ENCODE measurements around the gene GALNT1.

The GALNT1 gene

DNA sequence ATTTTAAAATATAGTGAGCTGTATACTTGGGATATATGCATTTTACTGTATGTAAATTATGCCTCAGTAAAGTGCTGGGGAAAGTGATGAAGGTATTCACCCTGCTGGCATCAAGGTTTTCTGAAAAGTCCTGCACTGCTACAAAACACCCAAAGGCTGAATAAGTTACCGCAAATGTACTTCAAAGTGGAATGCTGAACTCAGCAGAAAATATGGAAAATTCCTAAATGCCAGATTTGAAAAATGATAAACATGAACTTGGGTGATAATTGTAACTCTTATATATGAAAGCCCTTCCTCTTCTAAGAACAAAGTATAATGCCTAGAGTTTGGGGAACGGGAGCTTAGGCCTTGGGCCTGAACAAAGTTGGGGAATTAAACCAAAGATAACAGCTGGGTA, 133.0 kb downstream of the GALNT1 start:
- Histone ChIP-seq H3K4me3 (ENCODE audit: low read depth in 1 of 2, low read length in 1 of 2) (no peak overlapping the region), H3K9me3 (no peaks in the 10 kb centered on the region), H3K4me1 (ENCODE audit: control insufficient read depth in 1 of 2, insufficient read depth in 1 of 2, low read depth in 1 of 2, low read length in 1 of 2) (no peaks in the 10 kb centered on the region), H3K36me3 (peaks cover 5% of the 10 kb centered on the region), H3K27ac (no peak overlapping the region), H3K27me3 (no peaks in the 10 kb centered on the region)
- TF ChIP-seq, protein P1, sequence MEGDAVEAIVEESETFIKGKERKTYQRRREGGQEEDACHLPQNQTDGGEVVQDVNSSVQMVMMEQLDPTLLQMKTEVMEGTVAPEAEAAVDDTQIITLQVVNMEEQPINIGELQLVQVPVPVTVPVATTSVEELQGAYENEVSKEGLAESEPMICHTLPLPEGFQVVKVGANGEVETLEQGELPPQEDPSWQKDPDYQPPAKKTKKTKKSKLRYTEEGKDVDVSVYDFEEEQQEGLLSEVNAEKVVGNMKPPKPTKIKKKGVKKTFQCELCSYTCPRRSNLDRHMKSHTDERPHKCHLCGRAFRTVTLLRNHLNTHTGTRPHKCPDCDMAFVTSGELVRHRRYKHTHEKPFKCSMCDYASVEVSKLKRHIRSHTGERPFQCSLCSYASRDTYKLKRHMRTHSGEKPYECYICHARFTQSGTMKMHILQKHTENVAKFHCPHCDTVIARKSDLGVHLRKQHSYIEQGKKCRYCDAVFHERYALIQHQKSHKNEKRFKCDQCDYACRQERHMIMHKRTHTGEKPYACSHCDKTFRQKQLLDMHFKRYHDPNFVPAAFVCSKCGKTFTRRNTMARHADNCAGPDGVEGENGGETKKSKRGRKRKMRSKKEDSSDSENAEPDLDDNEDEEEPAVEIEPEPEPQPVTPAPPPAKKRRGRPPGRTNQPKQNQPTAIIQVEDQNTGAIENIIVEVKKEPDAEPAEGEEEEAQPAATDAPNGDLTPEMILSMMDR (IDR thresholded peaks at IDR 0.05) = no peak

DNA sequence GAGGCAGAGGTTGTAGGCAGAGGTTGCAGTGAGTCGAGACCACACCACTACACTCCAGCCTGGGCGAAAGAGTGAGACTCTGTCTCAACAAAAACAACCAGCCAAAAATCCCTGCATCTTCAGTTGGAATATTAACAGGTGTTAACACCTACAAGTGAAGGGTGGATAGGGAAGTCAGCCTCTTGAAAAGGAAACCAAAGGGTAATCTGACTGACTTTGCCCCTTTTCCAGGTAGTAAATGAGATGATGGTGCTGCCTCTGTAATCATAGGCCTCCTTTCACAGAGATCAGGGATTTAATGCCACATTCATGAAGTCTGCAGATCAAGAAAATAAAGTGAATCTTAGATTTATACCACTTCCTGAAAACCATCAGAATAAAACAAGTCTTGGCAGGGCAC, 133.6 kb downstream of the GALNT1 start:
- TF ChIP-seq, protein P1 (IDR thresholded peaks at IDR 0.05) = no peak
- H3K27me3 ChIP-seq = no peaks in the 10 kb centered on the region
- H3K4me1 ChIP-seq (ENCODE audit: control insufficient read depth in 1 of 2, insufficient read depth in 1 of 2, low read depth in 1 of 2, low read length in 1 of 2) = no peaks in the 10 kb centered on the region
- no peak overlapping the region for H3K27ac ChIP-seq
- H3K36me3 ChIP-seq = no peaks in the 10 kb centered on the region
- H3K4me3 ChIP-seq (ENCODE audit: low read depth in 1 of 2, low read length in 1 of 2) = no peak overlapping the region
- no peaks in the 10 kb centered on the region for H3K9me3 ChIP-seq

- Histone ChIP-seq H3K27ac (no peak overlapping the region), H3K27me3 (no peaks in the 10 kb centered on the region), H3K4me1 (ENCODE audit: control insufficient read depth in 1 of 2, insufficient read depth in 1 of 2, low read depth in 1 of 2, low read length in 1 of 2) (no peaks in the 10 kb centered on the region), H3K36me3 (no peaks in the 10 kb centered on the region), H3K4me3 (ENCODE audit: low read depth in 1 of 2, low read length in 1 of 2) (no peak overlapping the region), H3K9me3 (no peaks in the 10 kb centered on the region)
- TF ChIP-seq, protein P1 (IDR thresholded peaks at IDR 0.05) = no peak
Measured at GRCh38 chr18:35716169-35716831, 134.8 kb downstream of the GALNT1 start.

- H3K9me3 ChIP-seq = no peaks in the 10 kb centered on the region
- H3K27me3 ChIP-seq = no peaks in the 10 kb centered on the region
- H3K27ac ChIP-seq = no peak overlapping the region
- no peak overlapping the region for H3K4me3 ChIP-seq (ENCODE audit: low read depth in 1 of 2, low read length in 1 of 2)
- H3K4me1 ChIP-seq (ENCODE audit: control insufficient read depth in 1 of 2, insufficient read depth in 1 of 2, low read depth in 1 of 2, low read length in 1 of 2) = no peaks in the 10 kb centered on the region
- TF ChIP-seq, protein P1 (IDR thresholded peaks at IDR 0.05) = no peak
- H3K36me3 ChIP-seq = no peaks in the 10 kb centered on the region
Measured at GRCh38 chr18:35717182-35717581, 135.6 kb downstream of the GALNT1 start.

DNA sequence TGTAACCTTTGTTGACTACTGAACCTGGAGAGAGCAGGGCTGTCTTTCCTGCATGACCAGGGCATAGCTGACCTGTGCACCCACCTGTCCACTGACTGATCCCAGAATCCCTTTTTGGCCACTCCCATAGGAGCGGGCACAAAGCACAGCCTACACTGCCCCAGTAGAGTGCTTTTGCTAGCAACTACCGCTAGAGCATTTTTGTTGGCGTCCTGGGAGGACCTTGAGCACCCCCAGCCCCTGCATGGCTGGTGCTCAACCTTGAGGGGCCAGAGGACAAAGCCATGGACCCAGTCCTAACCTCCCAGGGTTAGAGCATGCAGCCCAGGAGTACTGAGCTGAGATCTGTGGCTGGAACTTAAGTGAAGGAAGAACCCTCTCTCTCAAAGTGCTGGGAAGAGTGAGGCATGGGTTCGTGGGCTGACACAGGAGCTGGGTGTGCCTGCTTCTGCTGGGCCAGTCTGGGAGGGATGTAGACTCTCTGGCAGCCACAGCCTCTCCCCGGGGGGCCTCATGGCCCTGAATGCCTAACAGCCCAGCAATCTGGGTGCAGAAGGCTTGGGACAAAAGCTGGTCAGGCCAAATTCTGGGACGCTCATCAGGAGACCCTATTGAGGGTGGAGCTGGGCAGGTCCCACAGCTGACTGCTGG, 140.0 kb downstream of the GALNT1 start:
- Histone ChIP-seq H3K27ac (no peak overlapping the region), H3K4me1 (ENCODE audit: control insufficient read depth in 1 of 2, insufficient read depth in 1 of 2, low read depth in 1 of 2, low read length in 1 of 2) (no peaks in the 10 kb centered on the region), H3K36me3 (no peaks in the 10 kb centered on the region), H3K4me3 (ENCODE audit: low read depth in 1 of 2, low read length in 1 of 2) (no peak overlapping the region), H3K9me3 (no peaks in the 10 kb centered on the region), H3K27me3 (no peaks in the 10 kb centered on the region)
- TF ChIP-seq, protein P1 (IDR thresholded peaks at IDR 0.05) = no peak
